Measurements from ENCODE around the gene UBAC1.

The UBAC1 gene

GRCh38 chr9:135910757-135911156 lies 50.4 kb downstream of the UBAC1 start:
- DNase-seq, result no peak

- no peak for DNase-seq
These were observed 51.0 kb downstream of the UBAC1 start for GRCh38 chr9:135910216-135910615.

- no peak for DNase-seq
These were observed 51.8 kb downstream of the UBAC1 start for GRCh38 chr9:135909371-135909770.

- DNase-seq, result no peak
These were observed 52.4 kb downstream of the UBAC1 start for GRCh38 chr9:135908754-135909204.

GRCh38 chr9:135908093-135908753 lies 53.0 kb downstream of the UBAC1 start:
- no peak for DNase-seq

- DNase-seq, result peak; percentile 95
These were observed 53.6 kb downstream of the UBAC1 start, which contains the start of gene CAMSAP1 for GRCh38 chr9:135907431-135908092. Gene CAMSAP1 (minus strand): TSS chr9:135907546. CDS start chr9:135907159, 387 bp downstream.

GRCh38 chr9:135907006-135907430 lies 54.2 kb downstream of the UBAC1 start:
- peak; percentile 30 for DNase-seq

- DNase-seq, result no peak
These were observed 54.7 kb downstream of the UBAC1 start for GRCh38 chr9:135906291-135907005.

GRCh38 chr9:135905380-135906258 lies 55.6 kb downstream of the UBAC1 start:
- DNase-seq, result peak; percentile 61

GRCh38 chr9:135903786-135904520 lies 57.2 kb downstream of the UBAC1 start:
- no peak for DNase-seq

- no peak for DNase-seq
These were observed 57.9 kb downstream of the UBAC1 start for GRCh38 chr9:135903358-135903656.

- no peak for DNase-seq
These were observed 58.4 kb downstream of the UBAC1 start for GRCh38 chr9:135902655-135903357.

GRCh38 chr9:135901826-135902225 lies 59.3 kb downstream of the UBAC1 start:
- DNase-seq, result no peak

GRCh38 chr9:135901031-135901758 lies 60.0 kb downstream of the UBAC1 start:
- no peak for DNase-seq

GRCh38 chr9:135898634-135899407 lies 62.4 kb downstream of the UBAC1 start:
- DNase-seq, result no peak

GRCh38 chr9:135896626-135897025 lies 64.5 kb downstream of the UBAC1 start:
- DNase-seq, result no peak

- no peak for DNase-seq
These were observed 65.0 kb downstream of the UBAC1 start for GRCh38 chr9:135896205-135896604.

- no peak for DNase-seq
These were observed 65.8 kb downstream of the UBAC1 start for GRCh38 chr9:135895202-135895848.

GRCh38 chr9:135893104-135893503 lies 68.1 kb downstream of the UBAC1 start:
- DNase-seq, result no peak

All from activated CD8-positive, alpha-beta memory T cell treated with anti-CD3 and anti-CD28 coated beads, Interleukin-2, amount 50 U/mL, for 4 hours (primary cell).